Stimulated activated CD8-positive, alpha-beta memory T cell treated with anti-CD3 and anti-CD28 coated beads, Interleukin-2, amount 100 ng/mL, for 1 hour (primary cell): ENCODE results near the gene RIPK1.
A peak's percentile ranks its signal among the peaks of the same experiment; 100 is the strongest.

Source experiments
- DNase-seq, 2 donors: peaks; one replicate each; pipeline ENCODE4 v3.0.0-alpha.2; 2020; ENCODE audit warnings: low read depth in 2 of 2

The RIPK1 gene

GRCh38 chr6:3081960-3082359, 13.7 kb downstream of the RIPK1 start:
- DNase-seq, result no peak

- no peak for DNase-seq
These were observed 16.8 kb downstream of the RIPK1 start for GRCh38 chr6:3085074-3085473.

GRCh38 chr6:3086282-3086946, 18.1 kb downstream of the RIPK1 start:
- DNase-seq, result no peak

GRCh38 chr6:3088446-3088845, 20.2 kb downstream of the RIPK1 start:
- DNase-seq, result no peak

- DNase-seq, result no peak
These were observed 20.7 kb downstream of the RIPK1 start for GRCh38 chr6:3088968-3089367.

- DNase-seq, result no peak
These were observed 21.7 kb downstream of the RIPK1 start for GRCh38 chr6:3090013-3090412.

- no peak for DNase-seq
These were observed 26.5 kb downstream of the RIPK1 start for GRCh38 chr6:3094815-3095214.

GRCh38 chr6:3102875-3103274, 34.6 kb downstream of the RIPK1 start:
- DNase-seq, result no peak

- DNase-seq, result no peak
These were observed 40.6 kb downstream of the RIPK1 start for GRCh38 chr6:3108746-3109414.

GRCh38 chr6:3109761-3110160, 41.5 kb downstream of the RIPK1 start:
- no peak for DNase-seq

- DNase-seq, result no peak
These were observed 46.1 kb downstream of the RIPK1 start for GRCh38 chr6:3114377-3114776.

GRCh38 chr6:3117912-3118352, 49.6 kb downstream of the RIPK1 start:
- DNase-seq, result no peak

- DNase-seq, result peak; percentile 100
These were observed 50.2 kb downstream of the RIPK1 start, which contains the start of gene BPHL for GRCh38 chr6:3118353-3119039. Gene BPHL (plus strand): TSS chr6:3118711. CDS start chr6:3118741, 30 bp downstream.

- DNase-seq, result no peak
These were observed 50.9 kb downstream of the RIPK1 start for GRCh38 chr6:3119040-3119723.

- DNase-seq, result no peak
These were observed 52.4 kb downstream of the RIPK1 start for GRCh38 chr6:3120765-3121089.

- no peak for DNase-seq
These were observed 54.5 kb downstream of the RIPK1 start for GRCh38 chr6:3122823-3123182.

GRCh38 chr6:3124667-3125066, 56.4 kb downstream of the RIPK1 start:
- no peak for DNase-seq

- no peak for DNase-seq
These were observed 57.5 kb downstream of the RIPK1 start for GRCh38 chr6:3125815-3126214.

- no peak for DNase-seq
These were observed 60.2 kb downstream of the RIPK1 start for GRCh38 chr6:3128356-3129108.

- no peak for DNase-seq
These were observed 63.4 kb downstream of the RIPK1 start for GRCh38 chr6:3131695-3132094.

- DNase-seq, result no peak
These were observed 65.2 kb downstream of the RIPK1 start for GRCh38 chr6:3133515-3133914.
